Liver (tissue), 9 donors: Measurements from ENCODE around the gene LAD1. TPM values are rescaled to one million over a fixed set of nuclear protein-coding genes. Genes with fewer than 3 reads are reported as not detected.

Experiments
- DNase-seq: peaks from one replicate; pipeline ENCODE4 v3.0.0-alpha.2; 2017; ENCODE audit warnings: low spot score
- H3K27ac ChIP-seq, 2 donors: one replicate each; pipeline ENCODE4 v1.7.0; 2013; ENCODE audit warnings: inconsistent platforms in 2 of 2, low read length in 2 of 2, control low read depth in 1 of 2, low read depth in 1 of 2, mild to moderate bottlenecking in 1 of 2
- H3K27me3 ChIP-seq, 4 donors: one replicate each; pipeline versions ENCODE4 v1.6.1 to v1.7.0; 2013; ENCODE audit warnings: low read length in 3 of 4, inconsistent platforms in 1 of 4, mild to moderate bottlenecking in 1 of 4, moderate library complexity in 1 of 4; ENCODE audit not compliant: control insufficient read depth in 4 of 4, insufficient read depth in 4 of 4
- H3K36me3 ChIP-seq, 4 donors: one replicate each; pipeline versions ENCODE4 v1.6.1 to v1.7.0; 2013; ENCODE audit warnings: low read length in 3 of 4, mild to moderate bottlenecking in 3 of 4, low read depth in 1 of 4, moderate library complexity in 1 of 4; ENCODE audit not compliant: control insufficient read depth in 4 of 4, insufficient read depth in 3 of 4
- H3K4me1 ChIP-seq, 4 donors: one replicate each; pipeline versions ENCODE4 v1.6.1 to v1.7.0; 2013; ENCODE audit warnings: low read length in 3 of 4, mild to moderate bottlenecking in 3 of 4, moderate library complexity in 1 of 4; ENCODE audit not compliant: control insufficient read depth in 4 of 4, insufficient read depth in 4 of 4
- H3K4me3 ChIP-seq, 3 donors: one replicate each; pipeline versions ENCODE4 v1.6.1 to v1.7.0; 2013; ENCODE audit warnings: low read length in 3 of 3, control low read depth in 1 of 3, low read depth in 1 of 3, mild to moderate bottlenecking in 1 of 3
- H3K9ac ChIP-seq, 2 donors: one replicate each; pipeline ENCODE4 v1.7.0; 2013; ENCODE audit warnings: low read length in 2 of 2, mild to moderate bottlenecking in 2 of 2, moderate library complexity in 2 of 2, control low read depth in 1 of 2, low read depth in 1 of 2
- H3K9me3 ChIP-seq, 4 donors: one replicate each; pipeline versions ENCODE4 v1.6.1 to v1.7.0; 2013; ENCODE audit warnings: low read length in 3 of 4; ENCODE audit not compliant: control insufficient read depth in 4 of 4
- EGR1 ChIP-seq, 2 donors: IDR thresholded peaks; 2 replicates each; pipeline ENCODE4 v1.6.1; 2016 to 2018; ENCODE audit warnings: antibody characterized with exemption in 2 of 2, low read depth in 2 of 2
- FOXA2 ChIP-seq: IDR thresholded peaks from 2 replicates; pipeline ENCODE4 v1.6.1; 2016; ENCODE audit warnings: antibody characterized with exemption
- GABPA ChIP-seq, 2 donors: IDR thresholded peaks in 1 of 2; conservative IDR thresholded peaks in 1 of 2; 2 replicates each; pipeline ENCODE4 v1.6.1; 2016; ENCODE audit warnings: antibody characterized with exemption in 2 of 2, mild to moderate bottlenecking in 1 of 2, moderate library complexity in 1 of 2
- HNF4G ChIP-seq: IDR thresholded peaks from 2 replicates; pipeline ENCODE4 v1.6.1; 2016; ENCODE audit warnings: antibody characterized with exemption
- JUND ChIP-seq, 2 donors: IDR thresholded peaks; 2 replicates each; pipeline ENCODE4 v1.6.1; 2016; ENCODE audit warnings: antibody characterized with exemption in 2 of 2
- NR2F2 ChIP-seq: IDR thresholded peaks from 2 replicates; pipeline ENCODE4 v1.6.1; 2016; ENCODE audit warnings: antibody characterized with exemption
- RAD21 ChIP-seq, 2 donors: IDR thresholded peaks; 2 replicates each; pipeline ENCODE4 v1.6.1; 2016; ENCODE audit warnings: antibody characterized with exemption in 2 of 2, mild to moderate bottlenecking in 2 of 2
- RXRA ChIP-seq, 2 donors: IDR thresholded peaks; 2 replicates each; pipeline ENCODE4 v1.6.1; 2017 to 2018; ENCODE audit warnings: antibody characterized with exemption in 2 of 2, mild to moderate bottlenecking in 1 of 2
- SP1 ChIP-seq: IDR thresholded peaks from 2 replicates; pipeline ENCODE4 v1.6.1; 2018; ENCODE audit warnings: antibody characterized with exemption, mild to moderate bottlenecking
- TAF1 ChIP-seq: conservative IDR thresholded peaks from 2 replicates; pipeline ENCODE4 v1.6.1; 2016; ENCODE audit warnings: antibody characterized with exemption, mild to moderate bottlenecking
- YY1 ChIP-seq: IDR thresholded peaks from 2 replicates; pipeline ENCODE4 v1.6.1; 2016; ENCODE audit warnings: antibody characterized with exemption, mild to moderate bottlenecking
- WGBS: extraction: QIAGEN DNeasy Blood & Tissue Kit; methylation state at CpG from one replicate; pipeline ENCODE4 v1.1.7; 2013; 5-methylcytosine and 5-hydroxymethylcytosine counted together
- polyA plus RNA-seq, 2 donors: library from polyadenylated mRNA; stranded (reverse) in 1 of 2; unstranded in 1 of 2; fragments of 200-250 nt in 1 of 2; fragments of >200 nt in 1 of 2; fragmentation: Nextera tagmentation in 1 of 2; extraction: Ambion mirVana in 1 of 2; gene quantifications; one replicate each; pipeline versions ENCODE4 v1.2.1 to v1.2.3, GENCODE V29; 2013 to 2015
- total RNA-seq, 2 donors: library from RNA; depleted of rRNA; stranded (reverse); fragments of >200 nt; gene quantifications; one replicate each; pipeline ENCODE4 v1.2.3, GENCODE V29; 2014
- TF ChIP-seq, protein P1 (sequence below): IDR thresholded peaks from 2 replicates; pipeline ENCODE4 v1.6.1; 2016; ENCODE audit warnings: antibody characterized with exemption
- TF ChIP-seq, protein P2 (sequence below): IDR thresholded peaks from 2 replicates; pipeline ENCODE4 v1.6.1; 2016; ENCODE audit warnings: antibody characterized with exemption
- TF ChIP-seq, protein P3 (sequence below): IDR thresholded peaks from 2 replicates; pipeline ENCODE4 v1.6.1; 2016; ENCODE audit warnings: antibody characterized with exemption
- donor health status: healthy.
- donor health status: healthy.
- donor health status: healthy.
- donor health status: healthy.
- donor health status: healthy.

Gene LAD1
- total and polyA plus RNA-seq, 4 donors = 3.4 to 13.7 (median 8.5) TPM

DNA sequence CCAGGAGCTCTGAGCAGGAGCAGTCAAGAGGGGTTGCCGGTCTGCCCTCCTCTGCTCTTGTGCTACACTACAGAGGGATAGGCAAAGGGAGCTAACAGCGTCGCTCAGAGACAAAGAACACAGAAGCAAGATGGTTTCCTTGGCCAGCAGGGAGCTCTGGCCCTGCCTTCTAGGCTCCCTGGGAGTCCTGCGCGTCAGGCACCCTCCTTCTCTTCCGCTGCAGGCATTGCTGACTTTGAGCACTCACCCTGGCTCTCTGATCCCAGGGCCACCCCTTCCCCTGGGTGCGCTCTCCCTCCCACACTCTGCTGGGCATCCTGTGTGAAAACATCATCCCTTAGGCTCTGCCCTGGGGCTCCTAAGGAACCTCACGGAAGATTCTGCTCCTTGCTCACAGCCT, 21.9 kb upstream of the LAD1 start (continued):
- TF ChIP-seq, protein P1, sequence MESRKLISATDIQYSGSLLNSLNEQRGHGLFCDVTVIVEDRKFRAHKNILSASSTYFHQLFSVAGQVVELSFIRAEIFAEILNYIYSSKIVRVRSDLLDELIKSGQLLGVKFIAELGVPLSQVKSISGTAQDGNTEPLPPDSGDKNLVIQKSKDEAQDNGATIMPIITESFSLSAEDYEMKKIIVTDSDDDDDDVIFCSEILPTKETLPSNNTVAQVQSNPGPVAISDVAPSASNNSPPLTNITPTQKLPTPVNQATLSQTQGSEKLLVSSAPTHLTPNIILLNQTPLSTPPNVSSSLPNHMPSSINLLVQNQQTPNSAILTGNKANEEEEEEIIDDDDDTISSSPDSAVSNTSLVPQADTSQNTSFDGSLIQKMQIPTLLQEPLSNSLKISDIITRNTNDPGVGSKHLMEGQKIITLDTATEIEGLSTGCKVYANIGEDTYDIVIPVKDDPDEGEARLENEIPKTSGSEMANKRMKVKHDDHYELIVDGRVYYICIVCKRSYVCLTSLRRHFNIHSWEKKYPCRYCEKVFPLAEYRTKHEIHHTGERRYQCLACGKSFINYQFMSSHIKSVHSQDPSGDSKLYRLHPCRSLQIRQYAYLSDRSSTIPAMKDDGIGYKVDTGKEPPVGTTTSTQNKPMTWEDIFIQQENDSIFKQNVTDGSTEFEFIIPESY = no peak
- TF ChIP-seq JUND (IDR thresholded peaks at IDR 0.05) (no peak), FOXA2 (no peak), HNF4G (no peak), RAD21 (IDR thresholded peaks at IDR 0.05) (no peak)
- TF ChIP-seq, protein P2, sequence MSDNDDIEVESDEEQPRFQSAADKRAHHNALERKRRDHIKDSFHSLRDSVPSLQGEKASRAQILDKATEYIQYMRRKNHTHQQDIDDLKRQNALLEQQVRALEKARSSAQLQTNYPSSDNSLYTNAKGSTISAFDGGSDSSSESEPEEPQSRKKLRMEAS = no peak
- TF ChIP-seq, protein P3, sequence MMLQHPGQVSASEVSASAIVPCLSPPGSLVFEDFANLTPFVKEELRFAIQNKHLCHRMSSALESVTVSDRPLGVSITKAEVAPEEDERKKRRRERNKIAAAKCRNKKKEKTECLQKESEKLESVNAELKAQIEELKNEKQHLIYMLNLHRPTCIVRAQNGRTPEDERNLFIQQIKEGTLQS = no peak

DNA sequence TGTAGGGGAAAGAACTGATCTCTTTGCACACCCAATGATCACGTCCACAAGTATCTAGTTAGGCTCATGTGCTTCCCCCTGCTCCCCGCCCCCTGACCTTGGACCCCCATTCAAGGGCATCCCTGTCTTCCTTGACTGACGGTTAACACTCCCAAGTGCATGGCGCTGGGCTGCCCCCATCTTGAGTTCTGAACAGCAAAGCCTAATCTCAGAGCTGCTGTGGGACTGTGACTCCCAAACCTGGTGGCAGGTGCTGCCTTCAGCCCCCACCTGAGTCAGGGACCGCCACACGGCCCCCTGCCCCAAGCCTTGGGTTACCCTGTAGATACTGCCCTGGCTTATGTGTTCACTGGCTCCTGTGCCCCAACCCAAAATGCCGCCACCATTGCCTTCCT, 21.5 kb upstream of the LAD1 start:
- H3K27ac ChIP-seq = no peak overlapping the region
- no peaks in the 10 kb centered on the region for H3K36me3 ChIP-seq
- 89% methylated on average over 7 of the region's 7 CpGs for WGBS
- no peaks in the 10 kb centered on the region for H3K4me1 ChIP-seq
- TF ChIP-seq GABPA (IDR thresholded peaks at IDR 0.05 in 1 of 2, conservative IDR thresholded peaks at IDR 0.05 in 1 of 2) (no peak), TAF1 (no peak), RXRA (IDR thresholded peaks at IDR 0.05) (no peak), NR2F2 (no peak), EGR1 (IDR thresholded peaks at IDR 0.05; ENCODE audit: low read depth in 2 of 2) (no peak), FOXA2 (no peak), SP1 (no peak)
- TF ChIP-seq, protein P2 = no peak
- H3K4me3 ChIP-seq = no peak overlapping the region
- H3K9ac ChIP-seq = no peak overlapping the region
- no peak for DNase-seq
- H3K27me3 ChIP-seq = no peaks in the 10 kb centered on the region
- H3K9me3 ChIP-seq = no peaks in the 10 kb centered on the region

DNA sequence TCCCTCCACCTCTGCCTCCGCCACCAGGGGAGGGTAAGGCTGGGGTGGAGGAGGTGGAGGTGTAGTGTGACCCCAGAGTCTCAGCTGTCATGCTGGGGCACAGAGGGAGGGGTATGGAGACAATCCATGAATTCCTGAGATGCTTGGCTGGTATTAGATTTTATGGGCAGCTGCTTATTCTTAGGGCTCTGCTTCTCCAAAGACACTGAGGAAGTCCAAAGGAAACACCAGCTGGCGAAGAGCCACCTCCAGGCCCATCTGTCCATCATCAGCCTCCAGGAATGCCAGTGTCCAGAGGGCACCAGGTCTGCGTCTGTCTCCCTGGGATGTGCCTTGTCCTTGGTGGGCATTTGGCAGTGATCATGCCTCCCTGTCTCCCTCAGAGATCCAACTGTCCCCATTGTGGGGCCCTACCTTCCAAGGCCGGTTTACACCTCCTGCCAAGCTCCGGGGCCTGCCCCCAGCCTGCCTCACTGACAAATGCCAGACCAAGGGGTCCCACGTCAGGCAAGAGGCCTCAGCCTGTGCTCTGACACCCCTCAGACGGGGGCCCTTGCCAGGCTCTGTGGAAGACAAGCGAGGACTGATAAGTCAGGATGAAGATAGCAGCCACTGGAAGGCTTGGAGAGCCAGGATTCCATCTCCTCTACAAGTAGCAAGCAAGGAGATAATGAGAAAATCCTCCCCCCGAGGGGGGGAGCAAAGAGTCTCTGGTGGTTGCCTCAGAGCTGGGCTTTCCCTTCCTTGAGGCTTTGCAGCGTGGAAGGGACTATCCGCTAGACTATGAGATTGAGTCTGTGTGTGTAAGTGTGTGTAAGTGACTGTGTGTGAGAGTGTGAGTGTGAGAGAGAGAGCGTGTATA, 20.9 kb upstream of the LAD1 start:
- Histone ChIP-seq H3K4me3 (no peak overlapping the region), H3K27me3 (no peaks in the 10 kb centered on the region), H3K27ac (no peak overlapping the region), H3K9ac (no peak overlapping the region), H3K9me3 (no peaks in the 10 kb centered on the region), H3K4me1 (no peaks in the 10 kb centered on the region), H3K36me3 (no peaks in the 10 kb centered on the region)
- DNase-seq = no peak
- WGBS = 80% methylated on average over 12 of the region's 12 CpGs
- TF ChIP-seq SP1 (no peak), RXRA (IDR thresholded peaks at IDR 0.05) (no peak), YY1 (no peak), NR2F2 (no peak), RAD21 (IDR thresholded peaks at IDR 0.05) (no peak)
- TF ChIP-seq, protein P2 = no peak
